ENCODE data around the gene TSPO2.

DNA sequence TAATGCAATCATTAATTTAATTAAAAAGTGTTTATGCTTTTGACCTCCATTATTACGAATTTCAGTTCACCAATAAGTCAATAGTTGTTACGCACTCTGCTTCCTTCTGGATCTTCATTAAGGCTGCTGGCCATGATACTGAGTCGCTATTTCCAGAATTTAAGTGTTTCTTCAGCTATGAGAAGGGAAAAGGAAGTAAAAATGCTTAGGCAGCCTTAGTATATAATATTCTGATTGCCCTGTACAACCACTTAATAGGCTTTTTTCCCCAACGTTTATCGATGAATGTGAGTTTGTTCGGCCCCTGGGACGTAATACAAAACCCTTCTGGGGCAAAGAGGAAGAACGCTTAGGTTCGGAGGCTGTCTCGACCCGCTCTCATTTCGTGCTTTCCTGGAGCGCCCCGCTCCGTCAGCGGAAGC, 29.2 kb downstream of the TSPO2 start:
- TF ChIP-seq, protein P1, sequence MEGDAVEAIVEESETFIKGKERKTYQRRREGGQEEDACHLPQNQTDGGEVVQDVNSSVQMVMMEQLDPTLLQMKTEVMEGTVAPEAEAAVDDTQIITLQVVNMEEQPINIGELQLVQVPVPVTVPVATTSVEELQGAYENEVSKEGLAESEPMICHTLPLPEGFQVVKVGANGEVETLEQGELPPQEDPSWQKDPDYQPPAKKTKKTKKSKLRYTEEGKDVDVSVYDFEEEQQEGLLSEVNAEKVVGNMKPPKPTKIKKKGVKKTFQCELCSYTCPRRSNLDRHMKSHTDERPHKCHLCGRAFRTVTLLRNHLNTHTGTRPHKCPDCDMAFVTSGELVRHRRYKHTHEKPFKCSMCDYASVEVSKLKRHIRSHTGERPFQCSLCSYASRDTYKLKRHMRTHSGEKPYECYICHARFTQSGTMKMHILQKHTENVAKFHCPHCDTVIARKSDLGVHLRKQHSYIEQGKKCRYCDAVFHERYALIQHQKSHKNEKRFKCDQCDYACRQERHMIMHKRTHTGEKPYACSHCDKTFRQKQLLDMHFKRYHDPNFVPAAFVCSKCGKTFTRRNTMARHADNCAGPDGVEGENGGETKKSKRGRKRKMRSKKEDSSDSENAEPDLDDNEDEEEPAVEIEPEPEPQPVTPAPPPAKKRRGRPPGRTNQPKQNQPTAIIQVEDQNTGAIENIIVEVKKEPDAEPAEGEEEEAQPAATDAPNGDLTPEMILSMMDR (IDR thresholded peaks at IDR 0.05), result no peak
- no peak for TF ChIP-seq EP300 (IDR thresholded peaks at IDR 0.05)

All from ovary (tissue), 3 donors.